Cerebellar cortex (tissue), 1 donor: Measurements from ENCODE around the gene FLRT1.

ENCODE experiments used
- DNase-seq: peaks from one replicate; pipeline ENCODE4 v3.0.0-alpha.2; 2015; ENCODE audit warnings: low spot score

Gene FLRT1

GRCh38 chr11:64023712-64024710 lies 11.7 kb upstream of the FLRT1 start:
- DNase-seq: no peak

GRCh38 chr11:64025205-64025604 lies 10.5 kb upstream of the FLRT1 start:
- no peak for DNase-seq

- DNase-seq: no peak
Observed at GRCh38 chr11:64026575-64027205, 9.0 kb upstream of the FLRT1 start.

DNA sequence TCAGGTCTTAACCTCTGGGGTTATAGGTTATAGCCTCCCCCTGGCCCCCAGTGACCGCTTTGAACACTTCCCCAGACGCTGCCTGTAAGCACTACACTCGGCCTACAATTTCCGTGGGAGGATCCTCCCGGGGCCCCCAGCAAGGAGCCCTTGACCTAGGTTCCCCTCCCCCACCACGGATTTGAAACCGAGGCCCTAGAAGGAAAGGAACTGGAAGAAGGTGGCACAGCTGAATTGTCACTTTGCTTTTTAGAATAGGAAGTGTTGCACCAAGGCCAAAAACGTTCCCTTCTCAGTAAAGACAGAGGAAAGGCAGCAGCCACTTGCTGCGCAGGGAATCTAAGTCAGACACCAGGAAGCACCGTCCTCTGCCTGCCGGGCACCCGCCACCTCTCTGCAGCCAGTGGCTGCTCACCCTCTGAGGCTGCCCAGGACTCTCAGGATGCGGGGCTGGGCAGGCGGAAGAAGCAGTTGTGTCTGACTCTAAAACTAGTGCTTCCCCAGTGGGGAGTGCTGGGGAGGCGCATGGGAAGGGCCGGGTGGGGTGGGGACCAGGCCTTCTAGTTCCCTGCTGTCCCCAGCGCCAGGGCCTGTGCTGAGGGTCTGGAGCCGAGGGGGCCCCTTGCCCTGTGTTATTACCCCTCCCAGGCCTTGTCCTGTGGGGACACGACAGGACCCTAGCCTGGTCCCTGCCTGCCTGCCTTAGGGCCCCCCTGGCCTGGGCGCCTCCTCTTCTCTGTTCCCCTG lies 7.9 kb upstream of the FLRT1 start:
- DNase-seq: no peak

DNA sequence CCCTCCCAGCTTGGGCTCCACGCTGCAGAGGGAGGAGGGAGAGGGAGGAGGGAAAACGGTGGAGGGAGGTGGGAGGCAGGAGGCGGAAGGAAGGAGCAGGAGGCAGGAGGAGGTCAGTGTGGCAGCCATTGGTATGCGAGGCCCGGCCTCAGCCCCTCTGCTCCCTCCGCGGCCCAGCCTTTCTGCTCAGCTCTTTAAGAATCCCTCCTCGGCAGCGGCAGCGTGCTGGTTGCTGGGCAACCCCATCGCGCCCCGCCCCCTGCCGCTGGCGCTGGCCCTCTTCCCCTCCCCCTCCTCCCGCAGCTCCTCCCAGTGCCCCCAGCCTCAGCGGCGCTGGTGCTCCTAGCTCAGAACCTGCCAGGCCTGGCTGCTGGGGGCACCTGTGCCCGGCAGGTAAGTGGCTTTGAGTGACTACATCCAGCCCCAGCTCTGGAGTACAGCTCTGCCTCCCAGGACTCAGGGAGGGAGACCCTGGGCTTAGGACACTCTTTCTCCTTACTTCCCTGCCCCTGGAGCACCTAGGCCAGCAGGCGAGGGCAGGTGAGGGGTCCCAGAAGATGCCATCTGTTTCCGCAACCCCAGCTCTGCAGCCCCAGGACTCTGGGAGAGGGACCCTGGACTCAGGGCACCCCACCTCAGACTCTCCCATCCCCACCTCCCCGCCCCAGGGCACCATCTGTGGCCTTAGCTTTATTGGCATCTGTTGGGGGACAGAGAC lies 7.2 kb upstream of the FLRT1 start:
- no peak for DNase-seq

- DNase-seq: no peak
Observed at GRCh38 chr11:64029773-64030172, 6.0 kb upstream of the FLRT1 start.

DNA sequence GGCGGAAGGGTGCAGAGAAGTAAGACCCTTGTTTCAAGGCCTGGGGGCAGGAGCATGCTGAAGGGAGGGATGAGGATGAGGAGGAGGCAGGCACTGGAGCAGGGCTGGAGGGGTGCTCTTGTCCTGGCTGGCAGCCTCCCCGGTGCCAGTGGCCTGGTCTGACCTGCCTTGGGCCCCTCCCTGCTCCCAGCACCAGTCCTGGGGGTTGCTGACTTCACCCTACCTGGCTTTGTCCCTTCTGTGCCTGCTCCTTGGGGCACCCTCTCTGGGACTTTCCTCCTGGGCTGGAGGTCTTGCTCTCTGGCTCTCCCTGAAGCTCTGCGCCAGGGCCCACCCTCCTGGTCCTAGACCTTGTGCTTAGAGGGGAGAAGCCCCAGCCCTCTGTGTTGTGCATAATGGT lies 4.7 kb upstream of the FLRT1 start:
- no peak for DNase-seq

- no peak for DNase-seq
Observed at GRCh38 chr11:64032050-64032449, 3.7 kb upstream of the FLRT1 start.

GRCh38 chr11:64034411-64034811 lies 1.3 kb upstream of the FLRT1 start:
- no peak for DNase-seq

GRCh38 chr11:64035081-64035524 lies 628 bp upstream of the FLRT1 start:
- no peak for DNase-seq

- DNase-seq: no peak
Observed at GRCh38 chr11:64036087-64037026, 626 bp downstream of the FLRT1 start.

DNA sequence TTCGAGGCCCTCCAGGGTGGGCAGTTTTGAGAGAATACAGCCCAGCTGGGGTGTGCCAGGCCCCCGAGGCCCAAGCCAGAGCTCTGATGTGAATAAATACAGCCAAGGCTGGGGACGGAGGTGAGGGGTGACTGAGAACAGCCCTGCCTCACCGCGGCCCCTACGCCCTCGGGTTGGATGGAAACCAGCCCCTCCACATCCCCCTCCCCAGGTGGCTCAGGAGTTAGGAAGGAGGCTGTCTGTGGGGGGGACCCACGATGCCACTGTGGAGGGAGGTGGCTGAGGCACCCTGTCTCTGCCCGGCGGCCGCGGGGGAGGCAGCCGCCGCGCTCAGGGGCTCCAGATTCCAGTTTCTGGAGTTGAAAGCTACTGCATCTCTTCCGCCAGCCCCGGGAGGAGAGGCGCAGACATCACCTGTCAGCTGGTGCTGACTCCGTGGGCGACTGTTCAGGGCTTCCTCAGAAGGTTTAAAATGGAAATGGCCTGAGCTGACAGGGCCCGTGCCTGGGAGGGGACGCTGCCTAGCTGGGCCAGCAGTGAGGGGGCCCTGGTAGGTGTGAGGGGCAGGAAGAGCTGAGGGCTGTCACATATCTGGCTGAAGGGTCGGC lies 1.4 kb downstream of the FLRT1 start:
- no peak for DNase-seq

DNA sequence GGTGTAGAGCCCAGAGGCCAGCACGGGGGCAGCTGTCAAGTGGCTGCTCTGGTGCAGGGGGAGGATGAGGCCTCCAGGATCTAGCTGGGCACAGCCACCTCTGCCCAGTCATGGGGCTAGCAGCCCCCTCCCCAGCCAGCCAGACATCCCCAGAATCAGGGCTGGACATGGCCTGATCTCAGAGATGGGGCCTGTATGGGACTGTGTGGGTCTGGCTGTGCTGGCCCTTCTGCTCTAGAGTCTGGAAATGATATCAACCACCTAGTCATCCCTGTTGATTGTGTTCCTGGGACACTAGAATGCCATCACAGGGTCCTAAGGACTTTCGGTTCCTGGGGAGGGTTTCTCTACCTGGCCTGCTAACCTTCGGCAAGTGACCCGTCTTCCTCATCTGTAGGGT lies 2.8 kb downstream of the FLRT1 start:
- no peak for DNase-seq

DNA sequence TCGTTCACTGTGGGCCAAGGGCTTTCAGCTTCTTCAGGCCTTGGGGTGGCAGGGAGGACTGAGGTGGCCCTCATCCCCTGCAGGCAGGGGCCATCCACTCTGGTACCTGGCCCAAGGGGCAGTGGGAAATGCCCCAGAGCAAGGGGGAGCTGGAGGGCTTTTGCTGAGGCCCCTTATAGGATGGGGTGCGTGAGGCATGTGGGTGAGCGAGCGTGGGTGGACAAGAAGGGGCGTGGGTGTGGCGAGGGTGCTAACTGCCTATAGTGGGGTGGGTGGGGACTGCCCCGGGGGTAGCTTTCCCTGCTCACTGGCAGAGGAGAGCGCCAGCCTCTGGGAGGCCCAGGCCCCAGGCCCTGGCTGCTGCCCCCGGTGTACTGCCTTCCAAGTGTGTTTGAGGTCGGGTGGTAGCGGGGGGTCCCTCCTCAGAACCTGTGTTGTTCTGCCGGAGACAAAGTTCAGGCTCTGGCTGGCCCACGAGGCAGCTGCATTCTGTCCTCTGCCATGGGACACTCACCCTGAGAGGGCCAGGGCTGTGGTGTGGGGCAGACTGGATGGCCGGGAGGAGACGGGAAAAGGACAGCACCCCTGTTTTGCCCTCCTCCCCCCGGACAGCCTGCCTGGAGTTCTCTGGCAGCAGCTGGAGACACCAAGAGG lies 3.4 kb downstream of the FLRT1 start:
- no peak for DNase-seq

- peak; percentile 62 for DNase-seq
Observed at GRCh38 chr11:64040684-64041322, 5.1 kb downstream of the FLRT1 start.

GRCh38 chr11:64041846-64042245 lies 6.1 kb downstream of the FLRT1 start:
- DNase-seq: no peak

DNA sequence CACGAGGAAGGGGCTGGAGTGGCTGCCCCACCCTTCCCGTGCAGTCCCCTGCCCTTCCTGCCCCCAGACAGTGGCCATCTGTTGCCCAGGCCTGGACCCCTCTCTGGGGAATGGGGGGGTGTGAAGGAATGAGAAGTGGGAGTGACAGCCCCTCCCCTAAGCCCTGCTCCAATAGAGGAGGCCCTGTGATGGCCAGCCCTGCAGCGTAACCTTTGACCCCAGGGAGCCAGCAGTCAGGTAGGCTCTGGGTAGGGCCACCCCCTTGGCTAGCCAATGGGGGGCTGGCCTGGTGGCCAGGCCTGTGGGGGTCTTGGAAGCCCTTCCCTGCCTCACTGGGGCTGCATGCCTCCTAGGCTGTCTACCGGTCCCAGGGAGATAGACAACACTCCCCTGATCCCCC lies 6.6 kb downstream of the FLRT1 start:
- DNase-seq: no peak

DNA sequence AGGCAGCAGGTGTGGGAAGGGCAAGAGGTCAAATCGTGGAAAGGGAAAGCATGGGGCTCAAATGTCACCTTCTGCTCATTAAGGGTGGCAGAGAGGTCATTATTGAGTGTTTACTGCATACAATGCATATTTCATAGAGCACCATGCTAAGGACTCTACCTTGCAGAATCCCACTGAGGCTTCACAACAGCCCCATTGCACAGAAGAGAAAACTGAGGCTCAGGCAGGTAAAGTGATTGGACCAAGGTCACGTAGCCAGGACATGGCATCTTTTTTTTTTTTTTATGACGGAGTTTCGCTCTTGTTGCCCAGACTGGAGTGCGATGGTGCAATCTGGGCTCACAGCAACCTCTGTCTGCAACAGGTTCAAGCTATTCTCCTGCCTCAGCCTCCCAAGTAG lies 7.8 kb downstream of the FLRT1 start:
- DNase-seq: no peak

- DNase-seq: no peak
Observed at GRCh38 chr11:64044730-64045393, 9.1 kb downstream of the FLRT1 start.
